ENCODE data around the gene SGCD. TPM values are rescaled to one million over a fixed set of nuclear protein-coding genes. Genes with fewer than 3 reads are reported as not detected.

The SGCD gene
- total RNA-seq, 3 donors from 2014 or later: 3.1 to 15.4 (median 6.2) TPM

- H3K27ac ChIP-seq: no peak overlapping the region
Measured at GRCh38 chr5:156427315-156427714, 100.4 kb downstream of the SGCD start.

GRCh38 chr5:156431956-156432829 is 105.2 kb downstream of the SGCD start:
- intact Hi-C loops (cut with DNase I; ENCODE audit: low total_unique reads): no loop called here
- no peak for DNase-seq (ENCODE audit: low spot score in 2 of 2)
- no peaks in the 10 kb centered on the region for H3K4me1 ChIP-seq

More at GRCh38 chr5:156427315-156427714, 100.4 kb downstream of the SGCD start:
- H3K36me3 ChIP-seq: no peaks in the 10 kb centered on the region
- no peak for TF ChIP-seq POLR2AphosphoS5 (IDR thresholded peaks at IDR 0.05)
- TF ChIP-seq CTCF (IDR thresholded peaks at IDR 0.05): no peak
- no peak for TF ChIP-seq POLR2A (IDR thresholded peaks at IDR 0.05)
- no peaks in the 10 kb centered on the region for H3K27me3 ChIP-seq
- DNase-seq (ENCODE audit: low spot score in 2 of 2): no peak
- H3K4me3 ChIP-seq: no peak overlapping the region
- H3K9me3 ChIP-seq: no peaks in the 10 kb centered on the region
- H3K4me1 ChIP-seq: no peaks in the 10 kb centered on the region
- intact Hi-C loops (cut with DNase I; ENCODE audit: low total_unique reads): no loop called here

GRCh38 chr5:156432830-156433105 is 105.8 kb downstream of the SGCD start:
- no peaks in the 10 kb centered on the region for H3K27me3 ChIP-seq
- no peaks in the 10 kb centered on the region for H3K4me1 ChIP-seq
- no peak overlapping the region for H3K4me3 ChIP-seq
- no peaks in the 10 kb centered on the region for H3K9me3 ChIP-seq
- TF ChIP-seq CTCF (IDR thresholded peaks at IDR 0.05): no peak
- no peak for TF ChIP-seq POLR2AphosphoS5 (IDR thresholded peaks at IDR 0.05)
- no peak for TF ChIP-seq POLR2A (IDR thresholded peaks at IDR 0.05)
- no peaks in the 10 kb centered on the region for H3K36me3 ChIP-seq
- intact Hi-C loops (cut with DNase I; ENCODE audit: low total_unique reads): no loop called here
- no peak overlapping the region for H3K27ac ChIP-seq
- DNase-seq (ENCODE audit: low spot score in 2 of 2): no peak

More at GRCh38 chr5:156431956-156432829, 105.2 kb downstream of the SGCD start:
- H3K27me3 ChIP-seq: no peaks in the 10 kb centered on the region
- H3K9me3 ChIP-seq: no peaks in the 10 kb centered on the region
- H3K27ac ChIP-seq: no peak overlapping the region
- no peak overlapping the region for H3K4me3 ChIP-seq
- H3K36me3 ChIP-seq: no peaks in the 10 kb centered on the region
- no peak for TF ChIP-seq CTCF (IDR thresholded peaks at IDR 0.05)
- TF ChIP-seq POLR2AphosphoS5 (IDR thresholded peaks at IDR 0.05): no peak
- no peak for TF ChIP-seq POLR2A (IDR thresholded peaks at IDR 0.05)

- Histone ChIP-seq H3K4me1 (no peaks in the 10 kb centered on the region), H3K9me3 (no peaks in the 10 kb centered on the region), H3K27me3 (no peaks in the 10 kb centered on the region), H3K36me3 (no peaks in the 10 kb centered on the region), H3K4me3 (no peak overlapping the region), H3K27ac (no peak overlapping the region)
- TF ChIP-seq CTCF (IDR thresholded peaks at IDR 0.05): no peak
- TF ChIP-seq POLR2A (IDR thresholded peaks at IDR 0.05): no peak
- no peak for DNase-seq (ENCODE audit: low spot score in 2 of 2)
- intact Hi-C loops (cut with DNase I; ENCODE audit: low total_unique reads): no loop called here
Measured at GRCh38 chr5:156434471-156434870, 107.5 kb downstream of the SGCD start.

GRCh38 chr5:156435101-156435500 is 108.1 kb downstream of the SGCD start:
- TF ChIP-seq POLR2A (IDR thresholded peaks at IDR 0.05) (no peak), CTCF (IDR thresholded peaks at IDR 0.05) (no peak), POLR2AphosphoS5 (IDR thresholded peaks at IDR 0.05) (no peak)
- Histone ChIP-seq H3K27me3 (no peaks in the 10 kb centered on the region), H3K9me3 (no peaks in the 10 kb centered on the region), H3K27ac (no peak overlapping the region), H3K4me1 (no peaks in the 10 kb centered on the region), H3K36me3 (no peaks in the 10 kb centered on the region), H3K4me3 (no peak overlapping the region)
- DNase-seq (ENCODE audit: low spot score in 2 of 2): no peak
- intact Hi-C loops (cut with DNase I; ENCODE audit: low total_unique reads): no loop called here
